Activated CD8-positive, alpha-beta T cell treated with anti-CD3 and anti-CD28 coated beads for 36 hours (primary cell): Measurements from ENCODE around the gene PCDHGA5. TPM values are rescaled to one million over a fixed set of nuclear protein-coding genes. Genes with fewer than 3 reads are reported as not detected.
"Not testable (repeated sequence)": the region's sequence is repeated elsewhere in the genome, so short reads cannot be mapped to it uniquely, and the experiment has no call there.

ENCODE experiments used
- ATAC-seq: fragments of 200-7000 bp; cut with Tn5 transposase; one replicate; pipeline ENCODE4 v1.10.0; 2021; ENCODE audit warnings: mild to moderate bottlenecking, moderate library complexity
- CTCF ChIA-PET: fragments of 350-600 bp; sonication (Branson Sonifier 250); formaldehyde crosslinking; loops from one replicate; lab custom pipeline; 2021; ENCODE audit warnings: antibody characterized with exemption; lab: Charles Lee
- POLR2A ChIA-PET: fragments of 350-600 bp; sonication (Branson Sonifier 250); formaldehyde crosslinking; loops from one replicate; lab custom pipeline; 2021; ENCODE audit warnings: antibody characterized with exemption; lab: Charles Lee
- DNase-seq: peaks from one replicate; pipeline ENCODE4 v3.0.0-alpha.2; 2020
- H3K27ac Mint-ChIP-seq: one replicate; pipeline ENCODE4 v1.8.0; 2021; ENCODE audit warnings: mild to moderate bottlenecking, mixed read lengths
- H3K27me3 Mint-ChIP-seq: one replicate; pipeline ENCODE4 v1.8.0; 2021; ENCODE audit warnings: mixed read lengths
- H3K36me3 Mint-ChIP-seq: one replicate; pipeline ENCODE4 v1.8.0; 2021; ENCODE audit warnings: low read depth, mixed read lengths
- H3K4me1 Mint-ChIP-seq: one replicate; pipeline ENCODE4 v1.8.0; 2021; ENCODE audit warnings: low read depth, mixed read lengths
- H3K4me3 Mint-ChIP-seq: one replicate; pipeline ENCODE4 v1.8.0; 2021; ENCODE audit warnings: mild to moderate bottlenecking, moderate library complexity, mixed read lengths
- H3K9me3 Mint-ChIP-seq: one replicate; pipeline ENCODE4 v1.8.0; 2021; ENCODE audit warnings: mixed read lengths
- CTCF ChIP-seq: fragments of 200-600 bp; IDR thresholded peaks from one replicate; pipeline ENCODE4 v1.8.0; 2022; ENCODE audit warnings: antibody characterized with exemption, mild to moderate bottlenecking
- intact Hi-C: fragments of 100-400 bp; cut with micrococcal nuclease; formaldehyde crosslinking; loops from one replicate; pipeline ENCODE4 v1.10.0; 2022
- total RNA-seq, 2 experiments: library from RNA; stranded (reverse); gene quantifications; one replicate each; pipeline ENCODE4 v1.2.3, GENCODE V29; 2021

Gene PCDHGA5
- total RNA-seq, 2 experiments from 2014 or later = not detected

DNA sequence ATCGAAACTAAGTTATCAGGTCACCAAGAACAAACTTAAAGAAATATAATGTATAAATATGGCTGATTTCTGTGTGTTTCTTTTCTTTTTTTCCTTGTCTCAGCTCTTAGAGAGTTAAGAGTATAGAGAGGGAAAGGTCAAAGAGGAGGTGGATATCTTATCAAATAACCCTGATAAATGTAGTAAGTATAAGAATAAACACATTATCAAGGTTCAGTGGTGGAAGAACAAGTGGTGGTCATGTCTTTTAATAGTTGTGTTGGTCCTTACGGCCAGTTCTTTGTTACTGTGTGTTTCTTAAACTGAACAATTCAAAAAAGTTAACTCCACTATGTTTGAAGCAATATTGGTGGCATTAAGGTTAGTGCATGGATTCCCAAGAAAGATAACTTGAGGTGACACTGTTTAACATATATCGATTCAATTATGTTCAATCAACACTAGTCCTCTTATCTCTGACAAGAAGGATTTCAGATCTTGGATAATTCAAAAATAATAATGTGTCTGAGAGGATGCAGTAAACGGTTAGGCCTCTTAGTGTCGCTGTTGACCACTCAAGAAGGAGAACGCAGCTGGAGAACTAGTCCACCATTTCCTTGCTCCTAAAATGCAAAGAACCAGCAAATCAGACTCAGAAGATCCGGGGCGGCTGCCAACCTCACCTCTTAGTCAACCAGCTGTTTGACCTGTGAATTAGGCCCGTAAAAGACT, 20.6 kb upstream of the PCDHGA5 start, which contains the start of gene PCDHGA3:
Gene PCDHGA3, plus strand, starts transcription at position 588 of the 711 bp plus-strand sequence. CDS start 205 bp downstream, outside the sequence.
- DNase-seq (peak; percentile 45), ATAC-seq (peak; percentile 47)
- ChIA-PET POLR2A (no interaction called here), CTCF (interaction anchor here (0.8 to 3.0 kb wide), 24 partner anchors 8 to 221 kb away, joined by 3 to 10 read pairs (median 4); partner anchors contain the start of genes PCDHB9, PCDHGA1, PCDHGA11 and PCDHGA4)
- Mint-ChIP-seq H3K27ac (no peak within 1 kb of the TSS), H3K9me3 (peaks cover 42% of the 10 kb centered on the region), H3K4me1 (no peaks in the 10 kb centered on the region), H3K27me3 (peaks cover 41% of the 10 kb centered on the region), H3K4me3 (no peak within 1 kb of the TSS), H3K36me3 (peaks cover 18% of the 10 kb centered on the region)
- intact Hi-C loops = no loop called here
- TF ChIP-seq CTCF = peak; percentile 43

GRCh38 chr5:141343953-141344463, 20.0 kb upstream of the PCDHGA5 start:
- Mint-ChIP-seq H3K9me3 (peaks cover 36% of the 10 kb centered on the region), H3K27me3 (peaks cover 43% of the 10 kb centered on the region), H3K4me3 (no peak overlapping the region), H3K36me3 (peaks cover 15% of the 10 kb centered on the region), H3K27ac (no peak overlapping the region), H3K4me1 (no peaks in the 10 kb centered on the region)
- DNase-seq (no peak), ATAC-seq (no peak)
- TF ChIP-seq CTCF = no peak
- POLR2A ChIA-PET = no interaction called here
- intact Hi-C loops = no loop called here
- CTCF ChIA-PET = interaction anchor here (0.9 to 3.0 kb wide), 21 partner anchors 8 to 220 kb away, joined by 3 to 10 read pairs (median 4); partner anchors contain the start of genes PCDHB9, PCDHGA11, PCDHGA4 and PCDHGB2

DNA sequence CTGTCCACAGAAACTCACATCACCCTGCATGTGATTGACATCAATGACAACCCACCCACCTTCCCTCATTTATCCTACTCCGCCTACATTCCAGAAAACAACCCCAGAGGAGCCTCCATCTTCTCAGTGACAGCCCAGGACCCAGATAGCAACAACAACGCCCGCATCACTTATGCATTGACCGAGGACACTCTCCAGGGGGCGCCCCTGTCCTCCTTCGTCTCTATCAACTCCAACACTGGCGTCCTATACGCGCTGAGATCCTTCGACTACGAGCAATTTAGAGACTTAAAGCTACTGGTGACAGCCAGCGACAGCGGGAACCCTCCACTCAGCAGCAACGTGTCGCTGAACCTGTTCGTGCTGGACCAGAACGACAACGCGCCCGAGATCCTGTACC, 18.6 kb upstream of the PCDHGA5 start:
- Mint-ChIP-seq H3K4me3 (no peak overlapping the region), H3K9me3 (peaks cover 32% of the 10 kb centered on the region), H3K4me1 (no peaks in the 10 kb centered on the region), H3K27ac (no peak overlapping the region), H3K36me3 (peaks cover 11% of the 10 kb centered on the region), H3K27me3 (peaks cover 47% of the 10 kb centered on the region)
- CTCF ChIA-PET = interaction anchor here (1.5 kb wide), 2 partner anchors 10 to 136 kb away, joined by 3 read pairs; no protein-coding TSS in a partner anchor
- POLR2A ChIA-PET = no interaction called here
- intact Hi-C loops = no loop called here
- no peak for DNase-seq
- ATAC-seq = no peak
- no peak for TF ChIP-seq CTCF

DNA sequence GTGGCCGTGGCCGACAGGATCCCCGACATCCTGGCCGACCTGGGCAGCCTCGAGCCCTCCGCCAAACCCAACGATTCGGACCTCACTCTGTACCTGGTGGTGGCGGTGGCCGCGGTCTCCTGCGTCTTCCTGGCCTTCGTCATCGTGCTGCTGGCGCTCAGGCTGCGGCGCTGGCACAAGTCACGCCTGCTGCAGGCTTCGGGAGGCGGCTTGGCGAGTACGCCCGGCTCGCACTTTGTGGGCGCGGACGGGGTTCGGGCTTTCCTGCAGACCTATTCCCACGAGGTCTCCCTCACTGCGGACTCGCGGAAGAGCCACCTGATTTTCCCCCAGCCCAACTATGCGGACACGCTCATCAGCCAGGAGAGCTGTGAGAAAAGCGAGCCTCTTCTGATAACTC, 17.9 kb upstream of the PCDHGA5 start:
- H3K4me3 Mint-ChIP-seq, intact Hi-C loops, H3K4me1 Mint-ChIP-seq, DNase-seq, H3K27ac Mint-ChIP-seq, ATAC-seq: not testable (repeated sequence)
- ChIA-PET CTCF (interaction anchor here (1.5 kb wide), 1 partner anchor 9 kb away, joined by 3 read pairs; no protein-coding TSS in a partner anchor), POLR2A (interaction anchor here (1.1 kb wide), 1 partner anchor 103 kb away, joined by 3 read pairs; no protein-coding TSS in a partner anchor)
- Mint-ChIP-seq H3K27me3 (peaks cover 52% of the 10 kb centered on the region), H3K36me3 (peaks cover 14% of the 10 kb centered on the region), H3K9me3 (peaks cover 32% of the 10 kb centered on the region)

- H3K27me3 Mint-ChIP-seq = peaks cover 53% of the 10 kb centered on the region
- peaks cover 18% of the 10 kb centered on the region for H3K9me3 Mint-ChIP-seq
- no peak within 1 kb of the TSS for H3K27ac Mint-ChIP-seq
- ATAC-seq (peak; percentile 60), DNase-seq (peak; percentile 56)
- peaks cover 16% of the 10 kb centered on the region for H3K36me3 Mint-ChIP-seq
- intact Hi-C loops = no loop called here
- H3K4me3 Mint-ChIP-seq = no peak within 1 kb of the TSS
- H3K4me1 Mint-ChIP-seq = no peaks in the 10 kb centered on the region
- ChIA-PET POLR2A (no interaction called here), CTCF (interaction anchor here (1.0 to 2.8 kb wide), 11 partner anchors 10 to 214 kb away, joined by 3 to 8 read pairs (median 5); partner anchors contain the start of genes PCDHGA10, PCDHGB2, PCDHGB3 and TAF7)
- peak; percentile 33 for TF ChIP-seq CTCF
Measured at GRCh38 chr5:141349917-141350619, 13.9 kb upstream of the PCDHGA5 start, which contains the start of gene PCDHGB1. Gene PCDHGB1 (plus strand): TSS chr5:141350099. CDS start chr5:141350261, 162 bp downstream.
